Upper lobe of right lung (tissue), 1 donor: ENCODE results near the gene PTPRG. TPM values are rescaled to one million over a fixed set of nuclear protein-coding genes. Genes with fewer than 3 reads are reported as not detected.

Source experiments
- ATAC-seq: fragments of 200-7000 bp; cut with Tn5 transposase; one replicate; pipeline ENCODE4 v1.9.1; 2020; ENCODE audit warnings: mild to moderate bottlenecking, moderate library complexity
- DNase-seq: peaks from one replicate; pipeline ENCODE4 v3.0.0-alpha.2; 2020
- H3K27ac ChIP-seq: fragments of 200-600 bp; one replicate; pipeline ENCODE4 v1.8.0; 2022
- H3K27me3 ChIP-seq: fragments of 200-600 bp; one replicate; pipeline ENCODE4 v1.8.0; 2022; ENCODE audit warnings: mild to moderate bottlenecking
- H3K36me3 ChIP-seq: fragments of 200-600 bp; one replicate; pipeline ENCODE4 v1.8.0; 2022
- H3K4me1 ChIP-seq: fragments of 200-600 bp; one replicate; pipeline ENCODE4 v1.8.0; 2022
- H3K4me3 ChIP-seq: fragments of 200-600 bp; one replicate; pipeline ENCODE4 v1.8.0; 2022; ENCODE audit warnings: mild to moderate bottlenecking
- H3K9me3 ChIP-seq: fragments of 200-600 bp; one replicate; pipeline ENCODE4 v1.8.0; 2022
- intact Hi-C: fragments of 100-400 bp; cut with DNase I; formaldehyde crosslinking; loops from one replicate; pipeline ENCODE4 v1.11.0; 2022
- total RNA-seq: library from RNA; stranded (reverse); fragmentation: NEBNext Ultra II Directional; extraction: Animal tissue kit (Norgen Biotek cat#: 25700); gene quantifications from one replicate; pipeline ENCODE4 v1.2.1, GENCODE V29; 2021
- TF ChIP-seq, protein P1 (sequence below): fragments of 200-600 bp; IDR thresholded peaks from one replicate; pipeline ENCODE4 v1.8.0; 2022; ENCODE audit warnings: antibody characterized with exemption
- donor health status: DM: no; HTN: yes; CAD: no; lungs with severe emphysema.

PTPRG gene
- total RNA-seq, 1 donor from 2014 or later, result 86.7 TPM

DNA sequence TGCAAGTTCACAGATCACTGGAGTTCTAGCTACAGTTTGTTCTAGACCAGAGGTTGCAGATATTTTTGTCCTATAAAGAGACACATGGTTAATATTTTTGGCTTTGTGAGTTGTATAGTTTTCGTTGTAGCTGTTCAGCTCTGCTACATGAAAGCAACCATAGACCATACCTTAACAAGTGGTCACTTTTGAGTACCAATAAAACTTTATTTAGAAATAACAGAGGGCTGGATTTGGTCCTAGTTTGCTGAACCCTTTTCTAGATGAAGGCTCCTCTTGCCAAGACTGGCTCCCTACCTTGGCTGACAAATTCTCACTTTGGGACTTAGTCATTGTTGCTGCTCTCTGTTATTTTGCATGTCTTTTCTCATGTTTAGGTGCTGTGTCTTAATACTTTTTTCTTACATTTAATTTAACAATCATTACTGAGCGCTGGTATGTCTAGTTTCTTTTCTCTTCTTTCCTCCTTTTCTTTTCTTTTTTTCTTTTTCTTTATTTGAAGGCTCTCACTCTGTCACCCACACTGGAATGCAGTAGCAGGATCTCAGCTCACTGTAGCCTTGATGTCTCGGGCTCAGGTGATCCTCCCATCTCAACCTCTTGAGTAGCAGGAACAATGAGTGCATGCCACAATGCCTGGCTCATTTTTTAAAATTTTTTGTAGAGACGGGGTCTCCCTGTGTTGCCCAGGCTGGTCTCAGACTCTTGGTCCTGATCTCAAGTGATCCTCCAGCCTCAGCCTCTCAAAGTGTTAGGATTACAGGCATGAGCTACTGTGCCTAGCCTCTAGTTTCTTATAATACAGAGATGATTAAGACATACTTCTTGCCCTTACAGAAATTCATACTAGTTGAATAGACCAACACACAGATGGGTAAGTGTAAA lies 227.5 kb downstream of the PTPRG start:
- Histone ChIP-seq H3K9me3 (no peaks in the 10 kb centered on the region), H3K27ac (no peak overlapping the region), H3K4me3 (no peak overlapping the region), H3K36me3 (no peaks in the 10 kb centered on the region), H3K4me1 (peaks cover 10% of the 10 kb centered on the region), H3K27me3 (no peaks in the 10 kb centered on the region)
- DNase-seq (no peak), ATAC-seq (no peak)
- TF ChIP-seq, protein P1, sequence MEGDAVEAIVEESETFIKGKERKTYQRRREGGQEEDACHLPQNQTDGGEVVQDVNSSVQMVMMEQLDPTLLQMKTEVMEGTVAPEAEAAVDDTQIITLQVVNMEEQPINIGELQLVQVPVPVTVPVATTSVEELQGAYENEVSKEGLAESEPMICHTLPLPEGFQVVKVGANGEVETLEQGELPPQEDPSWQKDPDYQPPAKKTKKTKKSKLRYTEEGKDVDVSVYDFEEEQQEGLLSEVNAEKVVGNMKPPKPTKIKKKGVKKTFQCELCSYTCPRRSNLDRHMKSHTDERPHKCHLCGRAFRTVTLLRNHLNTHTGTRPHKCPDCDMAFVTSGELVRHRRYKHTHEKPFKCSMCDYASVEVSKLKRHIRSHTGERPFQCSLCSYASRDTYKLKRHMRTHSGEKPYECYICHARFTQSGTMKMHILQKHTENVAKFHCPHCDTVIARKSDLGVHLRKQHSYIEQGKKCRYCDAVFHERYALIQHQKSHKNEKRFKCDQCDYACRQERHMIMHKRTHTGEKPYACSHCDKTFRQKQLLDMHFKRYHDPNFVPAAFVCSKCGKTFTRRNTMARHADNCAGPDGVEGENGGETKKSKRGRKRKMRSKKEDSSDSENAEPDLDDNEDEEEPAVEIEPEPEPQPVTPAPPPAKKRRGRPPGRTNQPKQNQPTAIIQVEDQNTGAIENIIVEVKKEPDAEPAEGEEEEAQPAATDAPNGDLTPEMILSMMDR, result no peak
- intact Hi-C loops, result no loop called here

DNA sequence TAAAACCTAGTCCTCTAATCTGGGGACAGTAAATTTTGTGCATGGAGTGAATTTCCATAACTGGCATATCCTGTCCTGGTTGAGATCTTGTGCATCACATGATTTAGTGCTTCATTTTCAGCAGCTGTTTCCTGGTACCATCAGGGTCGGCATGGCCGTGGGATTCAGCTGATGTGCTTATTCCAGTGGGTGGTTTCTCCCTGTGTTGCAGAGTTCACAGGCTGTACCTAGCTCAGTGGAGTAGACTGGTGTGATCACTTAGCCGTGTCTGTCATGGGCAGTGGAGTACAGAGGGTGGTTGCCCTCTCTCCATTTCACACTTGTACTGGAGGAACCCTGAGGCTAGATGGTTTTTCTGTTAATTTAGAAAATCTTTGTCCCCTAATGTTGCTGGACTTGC lies 228.5 kb downstream of the PTPRG start:
- Histone ChIP-seq H3K4me3 (no peak overlapping the region), H3K27ac (no peak overlapping the region), H3K9me3 (no peaks in the 10 kb centered on the region), H3K27me3 (no peaks in the 10 kb centered on the region), H3K4me1 (peaks cover 10% of the 10 kb centered on the region), H3K36me3 (no peaks in the 10 kb centered on the region)
- DNase-seq (no peak), ATAC-seq (no peak)
- intact Hi-C loops, result no loop called here
- TF ChIP-seq, protein P1, result no peak

DNA sequence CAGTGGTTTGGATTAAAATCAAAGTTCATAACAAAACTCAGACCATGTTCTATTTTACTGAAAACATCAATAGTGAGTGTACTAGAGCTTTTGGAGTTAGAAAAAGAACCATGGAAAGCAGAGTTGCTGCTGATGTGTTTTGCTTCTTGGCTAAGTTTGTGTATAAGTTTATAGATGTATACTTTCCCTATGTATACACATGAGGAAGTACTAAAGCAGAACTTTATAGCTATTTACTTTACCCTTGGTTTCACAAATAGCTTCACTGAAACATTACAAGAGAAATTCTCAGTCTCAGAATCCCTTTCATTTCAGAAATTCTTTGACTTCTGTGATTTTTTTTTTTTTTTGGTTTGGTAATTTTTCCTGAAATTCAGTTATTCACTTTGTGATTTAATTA lies 229.0 kb downstream of the PTPRG start:
- TF ChIP-seq, protein P1, result no peak
- no peaks in the 10 kb centered on the region for H3K9me3 ChIP-seq
- intact Hi-C loops, result no loop called here
- ATAC-seq (no peak), DNase-seq (no peak)
- peaks cover 10% of the 10 kb centered on the region for H3K4me1 ChIP-seq
- no peak overlapping the region for H3K4me3 ChIP-seq
- no peak overlapping the region for H3K27ac ChIP-seq
- H3K27me3 ChIP-seq, result no peaks in the 10 kb centered on the region
- H3K36me3 ChIP-seq, result no peaks in the 10 kb centered on the region

DNA sequence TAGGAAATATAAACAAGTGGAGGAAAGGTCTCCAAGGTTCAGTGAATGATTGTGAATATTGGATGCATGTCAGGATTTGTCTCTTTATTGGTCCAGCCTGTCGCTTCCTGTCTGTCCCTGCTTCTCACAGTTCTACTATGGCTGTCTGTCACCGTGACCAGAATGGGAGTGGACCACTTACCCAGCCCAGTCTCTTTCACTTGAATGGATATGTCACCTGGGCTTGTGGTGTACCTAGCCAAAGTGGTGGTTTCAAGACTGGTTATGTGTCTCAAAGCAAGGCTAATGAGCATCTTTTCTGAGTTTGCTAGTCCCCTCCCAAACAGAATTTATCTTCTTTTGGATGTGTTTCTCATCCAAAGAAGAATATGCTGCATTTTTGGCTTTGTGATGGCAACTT lies 231.7 kb downstream of the PTPRG start:
- Histone ChIP-seq H3K36me3 (no peaks in the 10 kb centered on the region), H3K4me1 (peaks cover 16% of the 10 kb centered on the region), H3K27me3 (no peaks in the 10 kb centered on the region), H3K9me3 (no peaks in the 10 kb centered on the region), H3K27ac (no peak overlapping the region), H3K4me3 (no peak overlapping the region)
- DNase-seq (no peak), ATAC-seq (no peak)
- intact Hi-C loops, result no loop called here
- TF ChIP-seq, protein P1, result no peak

DNA sequence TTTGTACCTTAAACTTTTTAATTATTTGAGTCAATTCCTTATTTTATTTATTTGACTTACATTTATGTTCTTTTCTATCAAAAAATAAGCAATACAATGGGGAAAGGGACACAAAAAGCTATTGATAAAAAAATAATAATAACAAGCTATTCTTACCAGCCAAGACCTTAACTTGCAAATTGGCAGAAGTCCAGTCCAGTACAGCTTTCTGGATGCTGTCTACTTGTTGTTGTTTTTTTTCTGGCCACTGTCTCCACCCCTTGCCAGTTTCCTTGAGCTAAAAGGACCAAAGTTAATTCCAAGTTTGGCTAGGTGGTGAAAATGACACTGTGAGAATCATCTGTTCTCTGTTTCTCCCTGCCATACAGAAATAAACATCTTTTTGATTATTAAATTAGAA lies 232.2 kb downstream of the PTPRG start:
- no peak for ATAC-seq
- H3K4me1 ChIP-seq, result peaks cover 16% of the 10 kb centered on the region
- intact Hi-C loops, result no loop called here
- TF ChIP-seq, protein P1, result no peak
- H3K27ac ChIP-seq, result no peak overlapping the region
- no peak for DNase-seq
- no peaks in the 10 kb centered on the region for H3K36me3 ChIP-seq
- H3K27me3 ChIP-seq, result no peaks in the 10 kb centered on the region
- no peaks in the 10 kb centered on the region for H3K9me3 ChIP-seq
- no peak overlapping the region for H3K4me3 ChIP-seq
